ENCODE measurements around the gene SYNDIG1.

- TF ChIP-seq POLR2A (IDR thresholded peaks at IDR 0.05; ENCODE audit: low read length) (no peak), GATA1 (IDR thresholded peaks at IDR 0.05; ENCODE audit: low read depth, low read length) (no peak)
Measured at GRCh38 chr20:24627926-24628325, 158.5 kb downstream of the SYNDIG1 start.
